Measurements from ENCODE around the gene RNF34. TPM values are rescaled to one million over a fixed set of nuclear protein-coding genes. Genes with fewer than 3 reads are reported as not detected.
"Not testable (repeated sequence)": the region's sequence is repeated elsewhere in the genome, so short reads cannot be mapped to it uniquely, and the experiment has no call there.

Gene RNF34
- total RNA-seq, 1 donor from 2014 or later, result 31.1 TPM

DNA sequence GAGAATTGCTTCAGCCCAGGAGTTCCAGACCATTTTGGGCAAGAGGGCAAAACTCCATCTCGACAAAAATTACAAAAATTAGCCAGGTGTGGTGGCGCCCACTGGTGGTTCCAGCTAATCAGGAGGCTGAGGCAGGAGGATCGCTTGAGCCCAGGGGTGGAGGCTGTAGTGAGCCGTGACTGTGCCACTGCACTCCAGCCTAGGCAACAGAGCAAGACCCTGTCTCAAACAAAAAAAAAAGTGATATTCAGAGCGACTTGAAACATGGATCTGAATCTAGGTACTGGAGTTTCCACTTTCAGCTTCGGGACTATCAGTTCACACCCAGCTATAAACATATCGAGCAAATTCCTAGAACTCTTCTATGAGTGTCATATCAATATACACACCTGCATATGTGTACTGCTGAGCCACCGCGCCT lies 16.3 kb upstream of the RNF34 start:
- DNase-seq (ENCODE audit: low spot score), result no peak
- intact Hi-C loops (cut with DNase I), result no loop called here

DNA sequence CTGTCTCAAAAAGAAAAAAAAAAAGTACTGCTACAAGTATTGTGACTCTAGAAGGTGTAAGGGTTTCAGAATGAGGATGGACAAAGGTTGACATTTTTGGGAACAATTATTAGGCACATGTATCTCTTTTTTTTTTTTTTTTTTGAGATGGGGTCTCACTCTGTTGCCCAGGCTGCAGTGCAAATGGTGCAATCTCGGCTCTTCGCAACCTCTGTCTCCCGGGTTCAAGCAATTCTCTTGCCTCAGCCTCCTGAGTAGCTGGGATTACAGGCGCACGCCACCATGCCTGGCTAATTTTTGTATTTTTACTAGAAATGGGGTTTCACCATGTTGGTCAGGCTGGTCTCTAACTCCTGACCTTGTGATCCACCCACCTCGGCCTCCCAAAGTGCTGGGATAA lies 15.0 kb upstream of the RNF34 start:
- intact Hi-C loops (cut with DNase I), result not testable (repeated sequence)

DNA sequence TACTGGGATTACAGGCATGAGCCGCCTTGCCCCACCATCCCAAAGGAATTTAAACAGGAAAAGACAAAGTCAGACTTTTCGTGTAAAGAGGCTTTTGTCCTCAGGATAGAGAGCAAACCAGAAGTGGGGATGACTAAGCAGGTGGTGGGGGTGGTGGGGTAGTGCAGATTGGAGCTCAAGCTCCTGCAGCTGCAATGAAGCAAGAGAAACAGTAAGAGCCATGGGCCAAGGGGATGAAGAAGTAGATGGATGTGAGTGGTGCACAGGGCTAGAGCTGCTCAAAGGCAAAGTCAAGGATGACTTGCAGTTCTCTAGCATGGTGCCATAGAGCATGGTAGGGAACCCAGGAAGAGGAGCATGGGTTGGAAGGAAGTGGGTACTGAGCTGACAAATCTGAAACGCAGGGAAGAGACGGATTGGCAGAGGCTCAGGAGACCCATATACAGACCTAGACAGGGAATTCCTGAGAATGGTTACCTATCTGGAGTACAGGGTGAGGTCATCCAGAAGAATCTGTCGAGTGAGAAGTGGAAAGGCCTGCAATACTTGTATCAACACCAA lies 11.4 kb upstream of the RNF34 start:
- intact Hi-C loops (cut with DNase I), result no loop called here
- no peak for DNase-seq (ENCODE audit: low spot score)

More for the DNA sequence above, 15.0 kb upstream of the RNF34 start:
- DNase-seq (ENCODE audit: low spot score), result not testable (repeated sequence)

DNA sequence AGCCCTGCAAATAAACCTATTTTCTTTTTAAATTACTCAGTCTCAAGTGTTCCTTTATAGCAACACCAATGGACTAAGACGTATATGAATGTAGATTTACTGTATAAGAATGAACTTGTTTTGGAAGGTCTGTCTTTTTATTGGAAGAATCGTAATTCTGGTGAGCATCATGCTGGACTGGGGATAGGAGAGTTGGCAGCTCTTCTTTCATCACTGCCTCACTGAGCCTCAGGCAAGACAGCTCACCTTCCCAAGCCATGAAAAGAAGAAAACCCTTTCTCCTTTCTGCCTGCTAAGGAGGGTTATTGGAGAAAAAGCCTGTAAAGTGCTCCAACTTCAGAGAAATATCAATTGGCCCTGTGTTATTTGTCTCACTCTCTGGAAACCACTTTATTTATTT lies 9.1 kb upstream of the RNF34 start:
- intact Hi-C loops (cut with DNase I), result no loop called here

DNA sequence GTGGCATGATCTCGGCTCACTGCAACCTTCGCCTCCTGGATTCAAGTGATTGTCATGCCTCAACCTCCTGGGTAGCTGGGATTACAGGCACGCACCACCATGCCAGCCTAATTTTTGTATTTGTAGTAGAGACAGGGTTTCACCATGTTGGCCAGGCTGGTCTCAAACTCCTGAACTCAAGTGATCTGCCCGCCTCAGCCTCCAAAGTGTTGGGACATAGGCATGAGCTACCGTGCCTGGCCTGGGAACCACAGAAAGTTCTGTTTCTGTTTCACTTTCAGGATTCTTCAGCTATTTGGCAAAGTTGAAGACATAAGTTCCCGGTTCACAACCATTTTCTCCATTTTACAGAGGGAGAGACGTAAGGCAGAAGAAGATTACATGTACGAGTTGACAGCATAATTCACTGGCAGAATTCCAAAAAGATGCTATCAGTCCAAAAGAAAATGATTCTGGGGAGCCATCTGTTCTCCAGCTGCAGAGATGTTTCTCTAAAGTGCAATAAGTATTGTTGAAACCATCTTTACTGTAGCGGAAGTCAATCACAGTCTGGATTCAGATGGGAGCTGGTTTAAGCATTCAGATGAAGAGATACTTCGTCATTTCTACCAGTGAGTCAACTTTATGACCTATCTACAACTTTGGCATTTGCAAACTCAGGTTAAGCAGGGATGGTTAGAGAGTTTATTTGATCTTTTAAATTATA lies 8.1 kb upstream of the RNF34 start:
- no peak for DNase-seq (ENCODE audit: low spot score)
- intact Hi-C loops (cut with DNase I), result no loop called here

More for the DNA sequence above, 9.1 kb upstream of the RNF34 start:
- no peak for DNase-seq (ENCODE audit: low spot score)

DNA sequence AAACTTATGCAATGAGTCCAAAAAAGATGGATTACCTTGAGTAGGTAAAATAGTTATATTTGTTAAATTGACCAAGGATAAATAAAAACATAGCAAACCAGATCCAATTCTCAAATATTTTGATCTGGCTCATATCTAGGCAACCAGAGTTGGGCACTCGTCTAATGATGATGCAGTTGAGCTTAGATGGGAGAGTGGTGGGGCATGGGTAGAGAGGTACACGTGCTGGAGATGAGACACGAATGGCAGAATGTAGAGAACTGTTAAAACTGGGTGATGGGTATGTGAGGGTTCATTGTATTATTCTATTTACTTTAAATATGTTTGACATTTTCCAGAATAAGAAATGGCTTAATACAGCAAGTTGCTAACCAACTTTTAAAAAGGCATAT lies 7.6 kb upstream of the RNF34 start:
- DNase-seq (ENCODE audit: low spot score), result no peak
- intact Hi-C loops (cut with DNase I), result no loop called here

DNA sequence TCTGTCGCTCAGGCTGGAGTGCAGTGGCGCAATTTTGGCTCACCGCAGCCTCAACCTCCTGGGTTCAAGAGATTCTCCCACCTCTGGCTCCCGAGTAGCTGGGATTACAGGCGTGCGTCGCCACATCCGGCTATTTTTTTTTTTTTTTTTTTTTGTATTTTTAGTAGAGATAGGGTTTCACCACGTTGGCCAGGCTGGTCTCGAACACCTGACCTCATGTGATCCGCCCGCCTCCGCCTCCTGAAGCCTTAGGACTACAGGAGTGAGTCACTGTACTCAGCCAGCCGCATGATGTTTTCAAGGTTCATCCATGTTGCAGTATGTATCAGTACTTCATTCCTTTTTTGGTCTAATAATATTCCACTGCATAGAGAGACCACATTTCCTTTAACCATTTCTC lies 2.4 kb upstream of the RNF34 start:
- no peak for DNase-seq (ENCODE audit: low spot score)
- intact Hi-C loops (cut with DNase I), result no loop called here

DNA sequence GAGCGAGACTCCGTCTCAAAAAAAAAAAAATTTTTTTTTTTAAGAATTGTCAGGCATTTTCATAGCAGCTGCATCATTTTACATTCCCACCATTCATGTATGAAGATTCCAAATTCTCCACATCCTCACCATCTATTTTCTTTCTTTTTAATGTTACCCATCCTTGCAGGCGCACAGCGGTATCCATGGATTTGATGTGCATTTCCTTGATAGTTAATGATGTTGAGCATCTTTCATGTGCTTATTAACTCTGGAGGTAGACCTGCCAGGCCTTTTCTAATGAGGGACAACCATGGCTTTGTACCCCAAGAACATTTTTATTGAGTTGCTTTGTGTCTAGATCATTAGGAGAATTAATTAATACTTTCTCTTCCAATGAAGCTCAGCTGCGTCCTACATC lies 1.6 kb upstream of the RNF34 start:
- intact Hi-C loops (cut with DNase I), result no loop called here
- DNase-seq (ENCODE audit: low spot score), result no peak

DNA sequence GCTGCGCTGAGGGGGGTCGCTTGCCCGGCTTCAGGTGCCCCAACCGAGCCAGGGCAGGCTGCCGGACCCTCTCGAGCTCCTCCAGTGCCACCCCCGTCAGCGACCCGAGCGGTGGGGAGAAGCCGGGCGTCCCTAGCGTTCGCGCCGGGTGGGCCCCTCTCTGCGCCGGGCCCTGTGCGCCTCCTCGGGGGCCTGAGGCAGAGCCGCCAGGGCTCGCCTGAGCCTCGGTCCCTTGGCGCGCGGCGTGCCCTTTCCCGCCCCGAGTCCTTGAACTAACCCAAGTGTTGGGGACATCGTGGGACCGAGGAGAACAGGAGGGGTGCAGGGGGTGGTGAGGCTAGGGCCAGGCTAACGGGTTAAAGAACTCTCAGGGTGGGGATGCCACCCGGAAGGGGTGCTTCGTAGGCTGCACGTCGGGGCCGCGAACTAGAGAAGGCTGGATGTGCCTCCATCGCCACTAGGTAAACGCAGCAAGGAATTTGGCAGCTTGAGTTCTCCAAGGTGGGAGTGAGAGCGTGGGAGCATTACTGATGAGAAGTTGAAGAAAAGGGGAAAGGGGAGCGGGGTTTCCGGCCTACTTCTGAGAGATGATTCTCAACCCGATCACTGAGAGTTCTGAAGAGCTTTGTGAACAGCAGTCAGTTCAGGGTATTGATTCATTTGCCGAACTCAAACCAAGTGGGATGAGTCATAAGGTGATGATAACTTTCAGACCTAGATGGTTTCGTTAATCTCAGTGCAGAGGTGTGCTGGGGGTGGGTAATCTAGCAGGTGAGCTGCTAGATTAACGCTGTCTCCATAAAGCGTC lies 618 bp downstream of the RNF34 start:
- intact Hi-C loops (cut with DNase I), result loop anchor here (2.0 kb wide), 1 partner anchor 48 kb away; the partner anchor contains the start of gene ANAPC5
- DNase-seq (ENCODE audit: low spot score), result peak; percentile 80

DNA sequence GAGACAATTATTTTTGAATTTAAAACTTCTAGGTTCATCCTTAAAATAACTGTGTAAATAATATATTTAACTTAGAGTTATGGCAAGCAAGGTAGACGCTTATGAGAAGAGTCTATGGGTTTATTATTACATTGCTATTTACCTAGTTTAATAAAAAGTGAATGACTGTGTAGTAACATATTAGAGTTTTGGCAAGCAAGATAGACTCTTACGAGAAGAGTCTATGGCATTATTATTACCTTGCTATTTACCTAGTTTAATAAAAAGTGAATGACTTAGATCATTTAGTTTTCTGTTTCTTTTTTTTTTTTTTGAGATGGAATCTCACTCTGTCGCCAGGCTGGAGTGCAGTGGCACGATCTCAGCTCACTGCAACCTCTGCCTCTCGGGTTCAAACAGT lies 3.8 kb downstream of the RNF34 start:
- no peak for DNase-seq (ENCODE audit: low spot score)
- intact Hi-C loops (cut with DNase I), result no loop called here

DNA sequence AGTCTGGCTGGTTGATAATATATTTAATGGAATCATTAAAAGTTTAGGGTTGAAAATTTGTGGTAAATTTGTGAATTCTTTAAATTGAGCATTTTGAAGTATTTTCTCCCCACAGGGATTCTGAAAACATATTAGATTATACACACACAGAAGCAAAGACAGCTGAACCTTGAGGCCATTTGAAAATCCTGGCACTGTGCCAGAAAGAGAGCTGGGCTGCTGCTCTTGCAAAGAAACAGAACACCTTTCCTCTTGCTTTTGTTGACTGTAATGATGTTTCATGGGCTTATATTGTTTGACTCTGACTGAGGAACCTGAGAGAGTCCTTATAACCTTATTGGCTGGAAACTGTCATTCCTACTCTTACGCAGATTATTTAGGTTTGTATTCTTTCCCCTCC lies 4.8 kb downstream of the RNF34 start:
- intact Hi-C loops (cut with DNase I), result no loop called here
- no peak for DNase-seq (ENCODE audit: low spot score)

DNA sequence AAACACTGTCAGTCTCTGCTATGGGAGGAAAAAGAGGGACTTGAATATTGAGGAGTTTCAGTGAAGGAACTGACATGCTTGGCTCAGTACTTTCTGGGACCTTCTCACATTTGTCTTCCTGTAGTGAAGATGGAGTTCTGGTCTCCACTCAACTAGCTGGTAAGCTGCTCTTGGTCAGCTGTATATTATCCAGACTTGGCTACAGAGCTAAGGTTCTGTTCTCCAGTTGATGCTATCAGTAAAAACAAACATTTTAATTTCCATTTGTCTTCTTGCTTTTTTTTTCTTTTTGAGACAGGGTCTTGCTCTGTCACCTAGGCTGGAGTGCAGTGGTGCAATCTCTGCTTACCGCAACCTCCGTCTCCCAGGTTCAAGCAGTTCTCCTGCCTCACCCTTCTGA lies 5.3 kb downstream of the RNF34 start:
- intact Hi-C loops (cut with DNase I), result no loop called here

DNA sequence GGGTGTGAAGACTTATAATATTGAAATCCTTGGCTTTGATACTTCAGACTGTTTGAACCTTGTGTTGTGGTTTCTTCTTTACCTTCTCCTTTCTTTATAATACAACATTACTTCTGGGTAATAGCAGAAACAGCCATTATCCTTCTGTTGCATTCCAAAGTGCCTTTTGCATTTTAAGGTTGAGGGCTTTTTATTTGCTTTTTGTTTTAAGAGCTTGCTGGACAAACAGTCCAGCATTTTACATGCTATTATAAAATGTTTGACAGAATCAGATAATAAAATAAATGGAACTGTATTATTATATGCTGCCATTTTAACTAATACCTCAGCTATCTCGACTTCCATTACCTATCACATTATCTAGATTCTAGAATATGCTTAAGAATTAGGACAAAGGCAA lies 14.0 kb downstream of the RNF34 start:
- intact Hi-C loops (cut with DNase I), result no loop called here
- no peak for DNase-seq (ENCODE audit: low spot score)

More for the DNA sequence above, 5.3 kb downstream of the RNF34 start:
- no peak for DNase-seq (ENCODE audit: low spot score)

DNA sequence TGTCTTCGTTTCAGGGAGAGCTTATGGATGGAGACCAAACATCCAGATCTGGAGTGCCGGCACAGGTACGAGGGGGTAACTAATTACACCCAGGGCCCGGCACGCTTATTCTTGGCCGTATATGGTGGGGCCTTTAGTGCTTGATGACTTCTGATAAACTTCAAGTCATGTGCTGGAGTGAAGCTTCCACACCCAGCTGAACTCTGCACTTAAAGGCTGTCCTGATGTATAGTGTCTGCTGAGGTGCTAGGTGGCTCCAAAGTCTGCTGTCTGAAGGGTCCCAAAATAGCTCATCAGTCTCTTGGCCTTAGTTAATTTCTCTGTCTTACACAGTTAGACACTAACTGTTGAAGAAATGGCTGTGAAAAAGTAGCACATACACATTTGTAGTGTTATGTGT lies 17.9 kb downstream of the RNF34 start:
- intact Hi-C loops (cut with DNase I), result no loop called here
- DNase-seq (ENCODE audit: low spot score), result no peak

DNA sequence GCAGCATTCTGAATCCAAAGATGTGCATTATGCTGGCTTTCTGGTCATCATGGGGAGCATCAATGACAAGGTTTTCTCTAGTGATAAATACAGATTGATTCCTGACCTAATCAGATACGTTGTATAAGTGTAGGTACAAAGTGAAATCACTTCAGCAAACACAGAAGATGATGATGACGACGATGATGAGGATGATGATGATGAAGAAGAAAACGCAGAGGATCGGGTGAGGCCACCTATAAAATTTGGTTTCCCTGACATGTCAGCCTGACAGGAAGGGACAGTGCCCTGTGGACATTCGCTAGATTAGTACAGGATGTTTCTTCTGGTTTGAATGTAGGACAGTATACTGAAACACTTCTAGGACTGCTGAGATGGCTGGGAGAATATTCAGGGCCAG lies 20.2 kb downstream of the RNF34 start:
- intact Hi-C loops (cut with DNase I), result no loop called here
- DNase-seq (ENCODE audit: low spot score), result no peak

DNA sequence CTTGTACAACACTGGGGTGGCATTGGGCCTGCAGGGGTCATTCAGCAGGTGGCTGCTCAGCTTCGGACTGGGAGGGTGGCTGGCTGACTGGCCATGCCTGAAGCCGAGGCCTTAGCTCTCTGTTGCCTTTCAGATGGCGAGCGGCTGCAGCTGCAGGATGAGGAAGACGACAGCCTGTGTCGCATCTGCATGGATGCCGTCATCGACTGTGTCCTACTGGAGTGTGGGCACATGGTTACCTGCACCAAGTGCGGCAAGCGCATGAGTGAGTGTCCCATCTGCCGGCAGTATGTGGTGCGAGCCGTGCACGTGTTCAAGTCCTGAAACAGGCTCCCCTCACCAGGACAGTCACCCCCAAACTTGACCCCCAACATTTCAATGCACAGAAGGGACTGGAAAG lies 23.3 kb downstream of the RNF34 start:
- no peak for DNase-seq (ENCODE audit: low spot score)
- intact Hi-C loops (cut with DNase I), result no loop called here

DNA sequence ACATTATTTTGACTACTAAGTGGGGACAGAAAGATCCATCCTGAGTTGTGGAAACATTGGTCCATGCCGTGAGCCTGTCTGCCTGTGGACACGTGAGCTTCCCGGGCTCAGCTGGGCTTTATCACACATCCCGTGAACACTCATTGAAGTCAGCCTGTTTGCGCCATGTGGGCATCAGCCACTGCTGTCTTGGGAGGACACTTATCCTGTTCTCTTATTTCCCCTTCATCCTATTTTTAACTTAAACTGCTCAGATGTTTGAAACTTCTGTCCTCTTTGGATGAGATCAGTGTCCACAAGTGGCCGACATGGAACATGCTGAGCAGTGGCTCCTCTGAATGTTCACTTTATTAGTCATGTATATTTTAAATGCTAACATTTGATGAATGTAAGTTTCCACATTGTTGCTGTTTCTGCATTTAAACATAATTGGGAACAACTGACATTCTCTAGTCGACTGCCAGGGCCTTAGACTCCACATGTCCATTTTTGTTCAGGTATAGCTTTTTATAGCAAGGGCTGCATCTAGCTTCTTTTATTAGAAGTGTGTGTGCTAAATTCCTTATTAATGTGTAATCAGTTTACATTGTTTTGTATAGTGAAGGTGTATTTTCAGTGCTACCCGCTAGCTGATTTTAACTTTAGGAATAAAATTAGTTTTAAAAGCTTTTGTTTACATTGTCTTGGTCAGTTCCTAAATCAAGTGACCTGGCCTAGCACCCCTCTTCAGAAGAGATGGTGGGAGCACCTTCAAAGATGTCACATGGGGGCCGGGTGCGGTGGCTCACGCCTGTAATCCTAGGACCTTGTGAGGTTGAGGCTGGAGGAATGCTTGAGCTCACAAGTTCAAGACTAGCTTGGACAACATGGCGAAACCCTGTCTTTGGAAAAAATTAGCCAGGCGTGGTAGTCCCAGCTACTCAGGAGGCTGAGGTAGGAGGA lies 24.0 kb downstream of the RNF34 start:
- no peak for DNase-seq (ENCODE audit: low spot score)
- intact Hi-C loops (cut with DNase I), result no loop called here

DNA sequence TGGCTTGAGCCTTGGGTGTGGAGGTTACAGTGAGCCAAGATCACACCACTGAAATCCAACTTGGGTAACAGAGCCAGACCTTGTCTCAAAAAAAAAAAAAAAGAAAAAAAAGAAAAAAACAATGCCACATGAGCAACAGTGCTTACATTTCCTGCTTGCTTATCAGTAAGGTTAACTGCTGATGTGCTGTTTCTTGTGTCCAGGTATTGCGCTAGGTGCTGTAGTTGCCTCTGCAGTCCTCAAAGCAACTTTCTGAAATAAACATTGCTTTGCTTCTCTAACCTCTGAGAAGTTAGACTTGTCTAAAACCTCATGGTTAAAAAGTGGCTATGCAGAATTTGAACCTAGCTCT lies 24.7 kb downstream of the RNF34 start:
- no peak for DNase-seq (ENCODE audit: low spot score)
- intact Hi-C loops (cut with DNase I), result no loop called here

DNA sequence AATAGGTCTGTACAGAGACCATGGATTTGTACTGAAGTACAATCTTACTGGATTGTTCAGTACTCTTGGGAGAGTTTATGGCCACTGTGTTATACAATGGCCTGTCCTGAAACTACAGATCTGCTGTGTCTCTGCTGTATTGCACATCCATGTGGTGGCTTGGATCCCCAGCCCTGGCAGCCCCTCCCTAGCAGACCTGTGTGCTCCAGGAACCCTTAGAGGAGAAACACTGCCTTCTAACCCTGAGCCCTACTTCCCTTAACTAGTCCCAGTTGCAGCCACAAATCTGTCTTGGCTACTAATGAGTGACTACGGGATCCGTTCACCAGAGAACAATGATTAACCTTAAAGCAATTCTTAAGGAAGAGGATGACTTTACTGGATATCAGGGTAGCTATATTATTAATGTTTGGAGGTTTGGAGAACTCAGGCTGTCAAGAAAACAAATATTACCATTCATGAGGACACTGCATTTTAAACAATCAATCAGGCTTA lies 27.7 kb downstream of the RNF34 start:
- intact Hi-C loops (cut with DNase I), result no loop called here
- no peak for DNase-seq (ENCODE audit: low spot score)

DNA sequence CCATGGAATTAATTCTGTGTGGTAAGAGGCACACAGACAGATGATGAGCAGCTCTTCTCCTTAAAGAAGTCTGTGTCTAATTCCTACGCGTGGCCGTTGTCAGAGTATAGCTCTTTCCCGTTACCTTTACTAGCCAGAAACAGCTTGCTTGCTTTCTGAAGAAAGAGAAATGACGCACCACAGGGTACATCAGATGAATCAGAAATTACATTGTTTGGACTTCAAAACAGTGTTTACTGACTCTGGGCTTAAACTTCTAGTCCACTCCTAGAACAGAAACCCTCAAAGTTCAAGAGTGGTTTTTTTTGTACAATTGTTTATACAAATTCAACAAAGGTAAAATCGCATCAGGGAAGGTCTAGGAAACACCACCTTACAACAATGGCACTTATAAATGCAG lies 29.0 kb downstream of the RNF34 start:
- no peak for DNase-seq (ENCODE audit: low spot score)
- intact Hi-C loops (cut with DNase I), result no loop called here
